Hypothalamus (tissue), 51 donors: ENCODE data around the gene ADORA1.

Experiments
- DNase-seq, 51 donors: peaks; one replicate each; lab custom pipeline; 2025; lab: John Stamatoyannopoulos, UW

ADORA1 gene

GRCh38 chr1:203201516-203202205 lies 74.1 kb downstream of the ADORA1 start:
- no peak for DNase-seq

GRCh38 chr1:203202431-203203245 lies 75.1 kb downstream of the ADORA1 start:
- peak in 2 of 51 donors; percentile 30 to 46 for DNase-seq

GRCh38 chr1:203204756-203205155 lies 77.2 kb downstream of the ADORA1 start:
- no peak for DNase-seq

GRCh38 chr1:203206129-203206687 lies 78.7 kb downstream of the ADORA1 start:
- DNase-seq: no peak

DNA sequence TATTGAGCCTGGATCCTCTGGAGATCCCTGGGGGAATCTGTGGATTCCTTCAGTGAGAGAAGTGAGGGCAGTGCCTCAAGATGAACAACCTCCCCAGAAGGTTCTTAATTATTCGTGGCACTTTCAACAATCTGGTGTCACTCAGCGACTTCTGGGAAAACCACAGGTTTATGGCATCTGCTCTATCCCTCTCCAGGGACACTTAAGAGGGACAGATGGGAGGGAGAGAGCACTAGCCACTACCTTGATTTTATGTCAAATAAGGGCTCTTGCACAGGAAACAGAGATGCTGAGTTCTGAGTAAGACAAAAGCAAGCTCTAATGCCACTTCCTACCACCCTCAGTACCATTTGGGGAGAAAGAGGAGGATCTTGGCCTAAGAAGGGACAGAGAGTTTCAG lies 80.2 kb downstream of the ADORA1 start:
- DNase-seq: no peak

DNA sequence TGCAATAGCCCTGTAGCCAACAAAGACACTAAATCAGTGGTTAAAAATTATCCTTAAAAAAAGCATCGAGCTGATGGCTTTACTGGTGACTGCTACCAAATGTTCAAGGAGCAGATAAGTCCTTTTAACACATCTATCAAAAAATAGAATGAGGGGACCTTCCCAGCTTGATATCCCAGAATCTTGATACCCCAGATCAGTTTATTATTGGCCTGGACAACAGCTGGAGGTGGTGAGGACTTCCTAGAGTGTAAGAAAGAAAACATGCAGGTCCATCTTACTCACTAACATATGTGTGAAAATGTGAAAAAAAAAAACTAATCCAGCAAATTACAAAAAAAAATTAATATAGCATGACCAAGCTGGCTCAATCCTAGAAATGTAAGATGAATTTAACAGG lies 80.7 kb downstream of the ADORA1 start:
- no peak for DNase-seq

DNA sequence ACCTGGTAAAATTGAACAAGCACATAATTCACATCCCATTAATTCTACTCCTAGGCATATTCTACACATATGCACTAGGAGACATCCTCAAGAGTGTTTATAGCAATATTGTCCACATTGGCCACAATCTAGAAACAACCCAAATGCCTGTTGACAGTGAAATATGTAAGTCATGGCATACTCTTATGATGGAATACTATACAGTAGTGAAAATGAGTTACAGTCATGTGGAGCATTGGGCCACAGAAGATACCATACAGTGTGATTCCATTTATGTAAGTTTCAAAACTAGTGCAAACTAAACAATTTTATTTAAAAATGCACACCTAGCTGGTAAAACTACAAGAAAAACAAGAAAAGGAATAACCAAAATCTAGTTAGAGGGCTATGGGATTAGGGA lies 82.8 kb downstream of the ADORA1 start:
- DNase-seq: no peak

DNA sequence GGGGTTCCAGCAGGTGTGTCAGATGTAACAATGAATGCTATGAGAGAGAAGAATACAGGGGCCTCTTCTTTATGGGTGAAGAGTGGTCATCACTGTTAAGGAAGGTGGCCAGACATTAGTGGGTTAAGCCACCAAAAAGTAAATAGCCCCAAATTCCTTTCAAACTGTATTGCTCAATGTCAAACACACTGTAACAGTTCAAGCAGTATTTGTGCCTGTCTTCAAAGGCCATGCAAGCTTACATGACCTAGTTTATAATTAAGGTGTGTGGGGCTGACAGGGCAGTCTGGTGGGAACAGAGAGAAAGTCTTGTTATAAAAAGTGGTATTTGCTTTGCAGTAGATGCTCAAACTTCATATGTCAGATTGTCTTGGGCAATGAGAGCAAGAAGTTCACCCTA lies 83.5 kb downstream of the ADORA1 start:
- no peak for DNase-seq

DNA sequence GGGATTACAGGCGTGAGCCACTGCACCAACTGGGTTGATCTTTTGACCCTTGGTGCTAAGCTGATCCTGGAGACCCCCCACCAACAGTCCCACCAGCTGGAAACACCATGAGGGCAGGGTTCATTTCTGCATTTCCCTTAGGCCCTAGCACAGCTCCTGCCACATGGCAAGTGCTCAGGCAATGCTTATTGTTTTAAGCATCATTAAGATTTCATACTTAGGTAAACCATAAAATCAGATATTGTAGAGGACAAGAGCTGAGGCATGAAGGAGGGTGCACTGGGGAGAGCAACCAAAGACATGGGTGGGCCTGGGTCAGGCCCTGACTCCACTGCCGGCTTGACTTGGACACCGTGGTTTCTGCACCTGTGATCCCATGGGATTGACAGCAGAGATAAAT lies 84.3 kb downstream of the ADORA1 start:
- no peak for DNase-seq

DNA sequence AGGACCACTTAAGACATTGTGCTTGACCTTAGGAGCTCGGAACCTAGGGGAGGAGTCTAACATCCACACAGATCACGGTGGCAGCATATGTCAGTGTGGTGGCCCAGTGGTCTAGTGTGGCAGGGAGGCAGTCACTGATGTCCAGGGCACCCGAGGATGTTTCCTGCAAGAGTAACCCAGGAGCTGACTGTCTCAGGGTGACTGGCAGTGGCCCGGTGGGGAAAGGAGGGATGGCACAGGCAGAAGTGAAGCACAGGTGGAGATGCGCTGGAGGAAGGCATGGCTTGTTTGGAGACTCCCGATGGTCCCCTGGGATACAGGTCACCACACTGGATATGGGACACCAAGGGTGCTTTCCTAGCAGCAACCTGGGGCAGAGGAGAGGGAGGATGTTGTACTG lies 85.6 kb downstream of the ADORA1 start:
- no peak for DNase-seq

GRCh38 chr1:203214871-203215270 lies 87.3 kb downstream of the ADORA1 start:
- DNase-seq: no peak

- DNase-seq: peak in 1 of 51 donors; percentile 26
Measured at GRCh38 chr1:203215573-203215972, 88.0 kb downstream of the ADORA1 start.

GRCh38 chr1:203216274-203217138 lies 89.0 kb downstream of the ADORA1 start:
- DNase-seq: peak in 37 of 51 donors; percentile 6 to 76 (median 40)
